ENCODE data around the gene CD96. TPM values are rescaled to one million over a fixed set of nuclear protein-coding genes. Genes with fewer than 3 reads are reported as not detected.

Gene CD96
- total and polyA plus RNA-seq, 2 donors (not counting 1 experiment from before 2014, with no cell fraction given): 0.10 TPM; not detected in 1

DNA sequence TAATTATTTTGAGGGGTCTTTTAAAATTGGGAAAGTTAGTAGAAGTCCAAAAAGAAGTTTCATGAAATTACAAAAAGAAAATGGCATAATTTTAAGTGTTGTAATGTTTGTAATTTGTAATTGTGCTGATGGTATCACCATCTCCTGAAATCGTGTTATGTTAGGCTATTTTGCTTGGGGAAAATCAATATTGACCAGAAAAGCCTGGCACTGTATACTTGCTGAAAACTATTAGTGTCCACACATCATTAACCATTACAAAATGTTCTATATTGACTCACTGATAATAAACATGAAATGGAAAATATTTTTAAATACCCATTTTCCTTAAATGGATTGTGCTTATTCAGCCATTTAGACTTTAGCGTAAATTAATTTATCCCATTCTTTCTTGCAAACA lies 93.4 kb downstream of the CD96 start:
- TF ChIP-seq, protein P1, sequence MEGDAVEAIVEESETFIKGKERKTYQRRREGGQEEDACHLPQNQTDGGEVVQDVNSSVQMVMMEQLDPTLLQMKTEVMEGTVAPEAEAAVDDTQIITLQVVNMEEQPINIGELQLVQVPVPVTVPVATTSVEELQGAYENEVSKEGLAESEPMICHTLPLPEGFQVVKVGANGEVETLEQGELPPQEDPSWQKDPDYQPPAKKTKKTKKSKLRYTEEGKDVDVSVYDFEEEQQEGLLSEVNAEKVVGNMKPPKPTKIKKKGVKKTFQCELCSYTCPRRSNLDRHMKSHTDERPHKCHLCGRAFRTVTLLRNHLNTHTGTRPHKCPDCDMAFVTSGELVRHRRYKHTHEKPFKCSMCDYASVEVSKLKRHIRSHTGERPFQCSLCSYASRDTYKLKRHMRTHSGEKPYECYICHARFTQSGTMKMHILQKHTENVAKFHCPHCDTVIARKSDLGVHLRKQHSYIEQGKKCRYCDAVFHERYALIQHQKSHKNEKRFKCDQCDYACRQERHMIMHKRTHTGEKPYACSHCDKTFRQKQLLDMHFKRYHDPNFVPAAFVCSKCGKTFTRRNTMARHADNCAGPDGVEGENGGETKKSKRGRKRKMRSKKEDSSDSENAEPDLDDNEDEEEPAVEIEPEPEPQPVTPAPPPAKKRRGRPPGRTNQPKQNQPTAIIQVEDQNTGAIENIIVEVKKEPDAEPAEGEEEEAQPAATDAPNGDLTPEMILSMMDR (conservative IDR thresholded peaks at IDR 0.05 in 1 of 2, IDR thresholded peaks at IDR 0.05 in 1 of 2; ENCODE audit: low read depth in 1 of 2, low read length in 2 of 2): no peak
- no peak for TF ChIP-seq EZH2 (IDR thresholded peaks at IDR 0.05; ENCODE audit: low read length, missing control alignments)
- Histone ChIP-seq H3K9me3 (ENCODE audit: control insufficient read depth, insufficient read depth, low read depth, low read length) (no peaks in the 10 kb centered on the region), H3K9ac (ENCODE audit: insufficient read depth, low read length) (no peak overlapping the region), H3K4me2 (ENCODE audit: extremely low read depth, insufficient read depth, low read length) (no peak overlapping the region), H3K36me3 (ENCODE audit: control insufficient read depth, insufficient read depth, low read length) (no peaks in the 10 kb centered on the region), H4K20me1 (ENCODE audit: control insufficient read depth, extremely low read depth, insufficient read depth, low read length) (no peaks in the 10 kb centered on the region), H3K27ac (ENCODE audit: insufficient read depth, low read length) (no peak overlapping the region), H3K79me2 (ENCODE audit: control insufficient read depth, insufficient read depth, low read length) (no peaks in the 10 kb centered on the region), H3K4me1 (ENCODE audit: control insufficient read depth, extremely low read depth, insufficient read depth, low read length) (no peaks in the 10 kb centered on the region), H3K4me3 (replicated peaks in 1 of 4; ENCODE audit: control extremely low read depth in 1 of 4, insufficient read depth in 1 of 4, low read depth in 3 of 4, low read length in 4 of 4) (no peak overlapping the region), H3K27me3 (ENCODE audit: control insufficient read depth, insufficient read depth, low read length) (no peaks in the 10 kb centered on the region), H2AFZ (ENCODE audit: low read length) (no peak overlapping the region)
- DNase-seq (ENCODE audit: low read depth in 2 of 2): no peak

- peak in 1 of 2 donors; percentile 4 for DNase-seq (ENCODE audit: low read depth in 2 of 2)
- Histone ChIP-seq H3K79me2 (ENCODE audit: control insufficient read depth, insufficient read depth, low read length) (no peaks in the 10 kb centered on the region), H3K27ac (ENCODE audit: insufficient read depth, low read length) (no peak overlapping the region), H3K4me2 (ENCODE audit: extremely low read depth, insufficient read depth, low read length) (no peak overlapping the region), H3K9ac (ENCODE audit: insufficient read depth, low read length) (no peak overlapping the region), H3K36me3 (ENCODE audit: control insufficient read depth, insufficient read depth, low read length) (no peaks in the 10 kb centered on the region), H3K9me3 (ENCODE audit: control insufficient read depth, insufficient read depth, low read depth, low read length) (no peaks in the 10 kb centered on the region), H3K4me3 (replicated peaks in 1 of 4; ENCODE audit: control extremely low read depth in 1 of 4, insufficient read depth in 1 of 4, low read depth in 3 of 4, low read length in 4 of 4) (no peak overlapping the region), H2AFZ (ENCODE audit: low read length) (no peak overlapping the region), H3K27me3 (ENCODE audit: control insufficient read depth, insufficient read depth, low read length) (no peaks in the 10 kb centered on the region), H4K20me1 (ENCODE audit: control insufficient read depth, extremely low read depth, insufficient read depth, low read length) (no peaks in the 10 kb centered on the region), H3K4me1 (ENCODE audit: control insufficient read depth, extremely low read depth, insufficient read depth, low read length) (no peaks in the 10 kb centered on the region)
- no peak for TF ChIP-seq EZH2 (IDR thresholded peaks at IDR 0.05; ENCODE audit: low read length, missing control alignments)
- TF ChIP-seq, protein P1 (conservative IDR thresholded peaks at IDR 0.05 in 1 of 2, IDR thresholded peaks at IDR 0.05 in 1 of 2; ENCODE audit: low read depth in 1 of 2, low read length in 2 of 2): no peak
These were observed 94.4 kb downstream of the CD96 start for GRCh38 chr3:111636366-111636885.

DNA sequence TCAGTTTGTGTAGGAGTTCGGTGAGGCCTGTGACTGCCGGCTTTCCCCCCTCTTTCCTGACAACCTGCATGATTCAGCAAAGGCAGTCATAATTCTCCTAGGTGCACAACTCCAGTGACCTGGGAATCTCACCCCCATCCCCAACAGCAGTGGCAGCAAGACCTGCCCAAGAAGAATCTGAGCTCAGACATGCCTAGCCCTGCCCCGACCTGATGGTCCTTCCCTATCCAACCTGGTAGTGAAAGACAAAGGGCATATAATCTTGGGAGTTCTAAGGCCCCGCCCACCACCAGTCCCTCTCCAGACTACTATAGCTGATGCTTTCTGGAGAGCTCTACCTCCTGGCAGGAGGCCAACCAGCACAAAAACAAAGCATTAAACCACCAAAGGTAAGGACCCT lies 97.3 kb downstream of the CD96 start:
- H3K36me3 ChIP-seq (ENCODE audit: control insufficient read depth, insufficient read depth, low read length): no peaks in the 10 kb centered on the region
- TF ChIP-seq, protein P1 (conservative IDR thresholded peaks at IDR 0.05 in 1 of 2, IDR thresholded peaks at IDR 0.05 in 1 of 2; ENCODE audit: low read depth in 1 of 2, low read length in 2 of 2): no peak
- no peak for TF ChIP-seq EZH2 (IDR thresholded peaks at IDR 0.05; ENCODE audit: low read length, missing control alignments)
- H3K4me3 ChIP-seq (replicated peaks in 1 of 4; ENCODE audit: control extremely low read depth in 1 of 4, insufficient read depth in 1 of 4, low read depth in 3 of 4, low read length in 4 of 4): no peak overlapping the region
- H3K4me2 ChIP-seq (ENCODE audit: extremely low read depth, insufficient read depth, low read length): no peak overlapping the region
- H3K27ac ChIP-seq (ENCODE audit: insufficient read depth, low read length): no peak overlapping the region
- H3K9ac ChIP-seq (ENCODE audit: insufficient read depth, low read length): no peak overlapping the region
- H2AFZ ChIP-seq (ENCODE audit: low read length): no peak overlapping the region
- H3K27me3 ChIP-seq (ENCODE audit: control insufficient read depth, insufficient read depth, low read length): no peaks in the 10 kb centered on the region
- H3K9me3 ChIP-seq (ENCODE audit: control insufficient read depth, insufficient read depth, low read depth, low read length): no peaks in the 10 kb centered on the region
- H4K20me1 ChIP-seq (ENCODE audit: control insufficient read depth, extremely low read depth, insufficient read depth, low read length): no peaks in the 10 kb centered on the region
- no peaks in the 10 kb centered on the region for H3K4me1 ChIP-seq (ENCODE audit: control insufficient read depth, extremely low read depth, insufficient read depth, low read length)
- no peaks in the 10 kb centered on the region for H3K79me2 ChIP-seq (ENCODE audit: control insufficient read depth, insufficient read depth, low read length)
- no peak for DNase-seq (ENCODE audit: low read depth in 2 of 2)
